GM21619 (cell line): ENCODE results near the gene LNX2.

Experiments
- ATAC-seq: cut with Tn5 transposase; IDR thresholded peaks from one replicate; pipeline ENCODE4 v1.9.1; 2021; ENCODE audit not compliant: unreplicated experiment

Gene LNX2

DNA sequence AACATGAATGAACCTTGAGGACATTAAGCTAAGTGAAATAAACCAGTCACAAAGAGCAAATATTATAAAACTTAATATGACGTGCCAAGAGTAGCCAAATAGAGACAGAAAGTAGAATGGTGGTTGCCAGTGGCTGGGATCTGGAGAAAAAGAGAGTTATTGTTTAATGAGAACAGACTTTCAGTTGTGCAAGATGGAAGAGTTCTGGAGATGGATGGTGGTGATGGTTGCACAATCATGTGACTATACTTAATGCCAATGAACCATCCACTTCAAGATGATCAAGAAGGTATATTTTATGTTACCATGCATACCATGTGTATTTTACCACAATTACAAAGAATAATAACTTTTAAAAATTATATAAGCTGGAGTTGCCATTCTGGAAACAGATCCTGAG, 104.2 kb downstream of the LNX2 start:
- no peak for ATAC-seq

- no peak for ATAC-seq
These were observed 110.2 kb downstream of the LNX2 start for GRCh38 chr13:27510082-27510481.

- ATAC-seq = no peak
These were observed 111.5 kb downstream of the LNX2 start for GRCh38 chr13:27508802-27509201.

GRCh38 chr13:27505792-27506191, 114.5 kb downstream of the LNX2 start:
- ATAC-seq = no peak

- ATAC-seq = no peak
These were observed 115.5 kb downstream of the LNX2 start for GRCh38 chr13:27504868-27505194.

GRCh38 chr13:27504128-27504867, 116.0 kb downstream of the LNX2 start:
- no peak for ATAC-seq

GRCh38 chr13:27500806-27501534, 119.4 kb downstream of the LNX2 start:
- ATAC-seq = no peak

DNA sequence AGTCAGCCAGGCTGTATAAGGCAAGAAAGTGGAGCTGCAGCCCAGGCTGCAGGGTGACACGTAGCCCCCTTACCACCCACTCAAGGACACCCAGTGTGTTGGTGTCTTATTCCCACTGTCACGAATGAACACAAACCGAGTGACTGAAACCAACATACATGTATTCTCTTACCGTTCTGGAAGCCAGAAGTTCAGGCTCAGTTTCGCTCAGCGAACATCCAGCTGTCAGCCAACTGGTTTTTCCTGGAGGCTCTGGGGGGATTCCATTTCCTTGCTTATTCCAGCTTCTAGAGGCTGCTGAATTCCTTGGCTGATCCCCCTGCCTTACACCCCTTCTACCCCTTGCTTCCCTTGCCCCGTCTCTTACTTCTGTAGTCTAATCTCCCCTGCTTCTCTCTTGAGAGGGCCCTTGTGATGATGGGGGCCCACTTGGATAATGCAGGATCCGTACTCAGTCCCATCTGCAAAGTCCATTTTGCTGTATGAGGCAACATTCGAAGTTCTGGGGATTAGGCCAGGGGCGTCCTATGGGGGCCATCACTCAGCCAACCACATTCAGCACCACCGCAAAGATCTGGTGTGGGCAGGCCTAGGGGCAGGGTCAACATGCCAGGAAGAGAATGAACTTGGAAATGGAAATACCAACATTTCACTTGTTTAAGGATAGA, 122.6 kb downstream of the LNX2 start:
- ATAC-seq = no peak

- ATAC-seq = no peak
These were observed 123.6 kb downstream of the LNX2 start for GRCh38 chr13:27496536-27497273.

DNA sequence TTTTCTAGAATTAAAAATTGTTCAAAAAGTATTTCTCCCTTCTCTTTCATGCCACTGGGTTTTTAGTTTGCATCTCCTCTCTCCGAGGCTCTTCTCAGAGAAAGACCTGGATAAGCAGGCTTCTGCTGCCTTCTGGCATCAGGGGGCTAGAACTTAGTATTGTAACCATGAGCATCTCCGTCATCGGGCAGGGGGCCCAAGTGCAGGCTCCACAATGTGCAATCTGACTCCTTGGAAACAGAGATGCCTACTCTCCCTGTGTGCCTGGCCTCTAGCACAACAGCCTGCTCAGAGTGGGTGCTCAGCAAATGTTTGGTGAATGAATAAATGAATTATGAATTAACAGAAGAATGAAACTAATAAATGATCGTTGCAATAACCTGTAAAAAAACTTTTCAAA, 124.3 kb downstream of the LNX2 start:
- ATAC-seq = no peak
